GM19463 (cell line): ENCODE data around the gene HIF3A.
"Not testable (repeated sequence)": the region's sequence is repeated elsewhere in the genome, so short reads cannot be mapped to it uniquely, and the experiment has no call there.

Source experiments
- ATAC-seq: cut with Tn5 transposase; IDR thresholded peaks from one replicate; pipeline ENCODE4 v1.9.1; 2021; ENCODE audit warnings: mild to moderate bottlenecking, moderate library complexity; ENCODE audit not compliant: unreplicated experiment

Gene HIF3A

GRCh38 chr19:46291829-46292228, 5.0 kb upstream of the HIF3A start:
- no peak for ATAC-seq

- ATAC-seq, result no peak
These were observed 2.3 kb upstream of the HIF3A start for GRCh38 chr19:46294494-46294893.

GRCh38 chr19:46295401-46296201, 1.2 kb upstream of the HIF3A start:
- no peak for ATAC-seq

- no peak for ATAC-seq
These were observed 701 bp upstream of the HIF3A start for GRCh38 chr19:46296202-46296480.

- no peak for ATAC-seq
These were observed 1.0 kb downstream of the HIF3A start for GRCh38 chr19:46297700-46298478.

GRCh38 chr19:46298479-46299003, 1.7 kb downstream of the HIF3A start:
- ATAC-seq, result no peak

GRCh38 chr19:46299004-46299509, 2.2 kb downstream of the HIF3A start:
- no peak for ATAC-seq

GRCh38 chr19:46299695-46300094, 2.9 kb downstream of the HIF3A start:
- ATAC-seq, result no peak

- ATAC-seq, result no peak
These were observed 6.5 kb downstream of the HIF3A start for GRCh38 chr19:46303322-46303690.

- ATAC-seq, result no peak
These were observed 7.0 kb downstream of the HIF3A start for GRCh38 chr19:46303691-46304397.

- no peak for ATAC-seq
These were observed 9.7 kb downstream of the HIF3A start for GRCh38 chr19:46306501-46306900.

- ATAC-seq, result no peak
These were observed 11.7 kb downstream of the HIF3A start for GRCh38 chr19:46308510-46308909.

GRCh38 chr19:46309056-46309455, 12.2 kb downstream of the HIF3A start:
- ATAC-seq, result no peak

GRCh38 chr19:46311444-46311843, 14.6 kb downstream of the HIF3A start:
- no peak for ATAC-seq

GRCh38 chr19:46313540-46314469, 17.0 kb downstream of the HIF3A start:
- ATAC-seq, result not testable (repeated sequence)

GRCh38 chr19:46317339-46317738, 20.5 kb downstream of the HIF3A start:
- no peak for ATAC-seq

- no peak for ATAC-seq
These were observed 22.8 kb downstream of the HIF3A start for GRCh38 chr19:46319613-46320012.

GRCh38 chr19:46320559-46320958, 23.7 kb downstream of the HIF3A start:
- ATAC-seq, result no peak

- ATAC-seq, result no peak
These were observed 24.8 kb downstream of the HIF3A start for GRCh38 chr19:46321653-46322052.

GRCh38 chr19:46323227-46323626, 26.4 kb downstream of the HIF3A start:
- ATAC-seq, result not testable (repeated sequence)
